RWPE1 (cell line): Measurements from ENCODE around the gene TYK2.
A peak's percentile ranks its signal among the peaks of the same experiment; 100 is the strongest.

Experiments used
- CTCF ChIA-PET: fragments of 350-600 bp; sonication (Branson Sonifier 250); formaldehyde crosslinking; extraction: SDS; loops from one replicate; lab custom pipeline; 2021; lab: Yijun Ruan, JAX
- POLR2A ChIA-PET: fragments of 400-600 bp; formaldehyde crosslinking; extraction: SDS; loops from one replicate; lab custom pipeline; 2020; ENCODE audit warnings: antibody characterized with exemption; ENCODE audit not compliant: low non-redundant PET; lab: Yijun Ruan, JAX
- DNase-seq: peaks from one replicate; pipeline ENCODE4 v3.0.0; 2012; ENCODE audit warnings: low spot score
- H3K27ac ChIP-seq: fragments of 450-650 bp; 2 replicates; pipeline ENCODE4 v1.5.1; 2017
- TF ChIP-seq, protein P1 (sequence below): fragments of 450-650 bp; conservative IDR thresholded peaks from 2 replicates; pipeline ENCODE4 v1.5.1; 2017; ENCODE audit warnings: low read depth, mild to moderate bottlenecking

The TYK2 gene

DNA sequence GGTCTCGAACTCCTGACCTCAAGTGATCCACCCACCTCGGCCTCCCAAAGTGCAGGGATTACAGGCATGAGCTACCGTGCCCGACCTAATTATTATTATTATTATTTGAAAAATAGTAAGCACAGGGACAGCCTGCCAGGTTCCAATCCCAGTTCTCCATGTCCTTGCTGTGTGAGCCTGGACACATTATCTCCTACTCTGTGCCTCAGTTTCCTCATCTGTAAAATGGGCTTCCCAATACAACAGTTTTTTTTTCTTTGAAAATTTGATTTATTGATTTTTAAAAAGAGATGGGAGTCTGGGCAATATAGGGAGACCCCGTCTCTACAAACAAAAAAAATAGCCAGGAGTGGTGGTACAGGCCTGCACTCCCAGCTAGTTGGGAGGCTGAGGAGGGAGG lies 74.0 kb downstream of the TYK2 start:
- ChIA-PET POLR2A (no interaction called here), CTCF (interaction anchor here (0.7 kb wide), 2 partner anchors 35 to 39 kb away, joined by 3 to 4 read pairs; no protein-coding TSS in a partner anchor)
- no peak overlapping the region for H3K27ac ChIP-seq
- DNase-seq = no peak
- TF ChIP-seq, protein P1, sequence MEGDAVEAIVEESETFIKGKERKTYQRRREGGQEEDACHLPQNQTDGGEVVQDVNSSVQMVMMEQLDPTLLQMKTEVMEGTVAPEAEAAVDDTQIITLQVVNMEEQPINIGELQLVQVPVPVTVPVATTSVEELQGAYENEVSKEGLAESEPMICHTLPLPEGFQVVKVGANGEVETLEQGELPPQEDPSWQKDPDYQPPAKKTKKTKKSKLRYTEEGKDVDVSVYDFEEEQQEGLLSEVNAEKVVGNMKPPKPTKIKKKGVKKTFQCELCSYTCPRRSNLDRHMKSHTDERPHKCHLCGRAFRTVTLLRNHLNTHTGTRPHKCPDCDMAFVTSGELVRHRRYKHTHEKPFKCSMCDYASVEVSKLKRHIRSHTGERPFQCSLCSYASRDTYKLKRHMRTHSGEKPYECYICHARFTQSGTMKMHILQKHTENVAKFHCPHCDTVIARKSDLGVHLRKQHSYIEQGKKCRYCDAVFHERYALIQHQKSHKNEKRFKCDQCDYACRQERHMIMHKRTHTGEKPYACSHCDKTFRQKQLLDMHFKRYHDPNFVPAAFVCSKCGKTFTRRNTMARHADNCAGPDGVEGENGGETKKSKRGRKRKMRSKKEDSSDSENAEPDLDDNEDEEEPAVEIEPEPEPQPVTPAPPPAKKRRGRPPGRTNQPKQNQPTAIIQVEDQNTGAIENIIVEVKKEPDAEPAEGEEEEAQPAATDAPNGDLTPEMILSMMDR = no peak

DNA sequence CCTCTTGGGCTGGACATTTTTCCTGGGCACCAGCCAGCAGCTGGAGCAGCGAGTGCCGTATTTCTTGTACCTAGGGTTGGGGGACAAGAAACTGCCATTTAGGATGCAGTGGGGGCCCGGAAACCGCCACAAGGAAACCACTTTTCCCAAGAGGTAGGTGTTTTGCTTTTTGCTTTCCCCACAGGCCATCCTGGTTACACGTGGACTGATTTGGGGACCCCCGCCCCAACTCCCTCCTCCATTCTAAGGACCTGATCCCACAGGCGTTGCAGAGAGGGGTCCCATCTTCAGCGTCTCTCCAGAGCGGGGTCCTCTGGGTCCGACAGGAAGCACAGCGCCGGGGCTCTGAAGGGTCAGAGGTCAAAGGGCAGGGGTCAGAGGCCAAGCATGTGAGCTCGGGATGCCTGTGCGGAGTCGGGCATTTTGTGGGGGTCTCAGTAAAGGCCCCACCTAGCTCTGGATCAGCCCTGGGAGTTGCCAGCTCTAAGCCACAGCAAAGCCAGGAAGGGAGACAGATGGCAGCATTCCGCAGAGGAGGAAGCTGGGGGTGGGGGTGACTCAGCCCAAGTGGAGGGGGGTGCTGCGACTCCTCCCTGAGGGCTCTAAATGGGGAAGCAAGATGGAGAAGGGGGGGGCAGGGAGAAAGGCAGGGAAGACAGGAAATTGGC lies 75.1 kb downstream of the TYK2 start:
- CTCF ChIA-PET = interaction anchor here (0.6 kb wide), 1 partner anchor 120 kb away, joined by 3 read pairs; no protein-coding TSS in a partner anchor
- TF ChIP-seq, protein P1 = no peak
- H3K27ac ChIP-seq = peak overlapping the region; percentile 28
- POLR2A ChIA-PET = no interaction called here
- DNase-seq = peak; percentile 19
